GM12878 (cell line): ENCODE measurements around the gene CR2. TPM values are rescaled to one million over a fixed set of nuclear protein-coding genes. Genes with fewer than 3 reads are reported as not detected.

ENCODE experiments used
- ATAC-seq: fragments of 200-7000 bp; cut with Tn5 transposase; 3 replicates; pipeline ENCODE4 v1.9.1; 2020; ENCODE audit warnings: mild to moderate bottlenecking, moderate library complexity
- BruUV-seq: library from RNA; stranded (reverse); fragments of 400-500 nt; replicated peaks from 2 replicates; lab custom pipeline; 2021; lab: Mats Ljungman, UMichigan
- CTCF ChIA-PET: fragments of 300-600 bp; sonication (Branson Sonifier 250); formaldehyde crosslinking; extraction: SDS; loops from one replicate; lab custom pipeline; 2021; ENCODE audit warnings: inconsistent platforms; lab: Yijun Ruan, JAX
- POLR2A ChIA-PET: fragments of 350-600 bp; formaldehyde crosslinking; extraction: SDS; loops from one replicate; lab custom pipeline; 2021; ENCODE audit warnings: inconsistent platforms; lab: Charles Lee
- RAD21 ChIA-PET: fragments of 300-600 bp; sonication (Branson Sonifier 250); formaldehyde crosslinking; loops from one replicate; lab custom pipeline; 2023; ENCODE audit warnings: antibody characterized with exemption; ENCODE audit not compliant: unreplicated experiment; lab: Charles Lee
- SMC1A ChIA-PET: fragments of 300-600 bp; sonication (Branson Sonifier 250); formaldehyde crosslinking; loops from one replicate; lab custom pipeline; 2023; ENCODE audit not compliant: unreplicated experiment, uncharacterized antibody; lab: Charles Lee
- DNase-seq: peaks from one replicate; pipeline ENCODE4 v3.0.0-alpha.2; 2011; ENCODE audit warnings: low read depth, low spot score
- FAIRE-seq: peaks from 3 replicates; lab custom pipeline; 2011; peaks lifted over from hg19 to GRCh38; lab: Jason Lieb, UNC
- H2AFZ ChIP-seq: 2 replicates; pipeline ENCODE4 v1.6.0; 2011; ENCODE audit warnings: low read depth, low read length, control low read depth; ENCODE audit not compliant: control insufficient read depth
- H3K27ac ChIP-seq: 2 replicates; pipeline ENCODE4 v1.5.1; 2011; ENCODE audit warnings: control low read depth; ENCODE audit not compliant: control insufficient read depth, insufficient read depth
- H3K27me3 ChIP-seq, 2 experiments: replicated peaks in 1 of 2; 2 replicates each; pipeline versions ENCODE4 v1.6.0 to v1.6.1; 2011; ENCODE audit warnings: low read length in 1 of 2; ENCODE audit not compliant: control insufficient read depth in 2 of 2, insufficient read depth in 2 of 2
- H3K36me3 ChIP-seq, 2 experiments: 2 replicates each; pipeline ENCODE4 v1.5.1; 2011; ENCODE audit warnings: low read length in 1 of 2; ENCODE audit not compliant: control insufficient read depth in 2 of 2, insufficient read depth in 2 of 2
- H3K4me1 ChIP-seq: 2 replicates; pipeline ENCODE4 v1.6.1; 2011; ENCODE audit warnings: mild to moderate bottlenecking, low read length, moderate library complexity, mixed read lengths; ENCODE audit not compliant: control insufficient read depth, insufficient read depth
- H3K4me2 ChIP-seq: 2 replicates; pipeline ENCODE4 v1.6.0; 2011; ENCODE audit warnings: control low read depth; ENCODE audit not compliant: control insufficient read depth, insufficient read depth
- H3K4me3 ChIP-seq: fragments of 200-600 bp; sonication (generic); 2 replicates; pipeline ENCODE4 v1.5.1; 2016
- H3K79me2 ChIP-seq: 2 replicates; pipeline ENCODE4 v1.6.0; 2011; ENCODE audit warnings: low read length; ENCODE audit not compliant: control insufficient read depth, insufficient read depth
- H3K9ac ChIP-seq: 2 replicates; pipeline ENCODE4 v1.8.0; 2011; ENCODE audit warnings: low read length, control low read depth, mixed read lengths; ENCODE audit not compliant: control insufficient read depth, insufficient read depth
- H3K9me3 ChIP-seq: replicated peaks from 3 replicates; pipeline ENCODE4 v1.5.1; 2011; ENCODE audit warnings: mild to moderate bottlenecking, low read length; ENCODE audit not compliant: control insufficient read depth, insufficient read depth
- H4K20me1 ChIP-seq: 2 replicates; pipeline ENCODE4 v1.6.0; 2011; ENCODE audit not compliant: control insufficient read depth, insufficient read depth
- BHLHE40 ChIP-seq, 2 experiments: fragments of 450-650 bp in 1 of 2; IDR thresholded peaks; 2 replicates each; pipeline ENCODE4 v1.6.1; 2011 to 2017; ENCODE audit warnings: low read depth in 2 of 2, borderline replicate concordance in 1 of 2, improper control_type of control experiment in 1 of 2, low read length in 1 of 2, mild to moderate bottlenecking in 1 of 2
- BRCA1 ChIP-seq: IDR thresholded peaks from 2 replicates; pipeline ENCODE4 v1.6.1; 2011; ENCODE audit warnings: low read depth, low read length, improper control_type of control experiment
- CREB1 ChIP-seq: IDR thresholded peaks from 2 replicates; pipeline ENCODE4 v1.6.1; 2012; ENCODE audit warnings: low read depth, mild to moderate bottlenecking, inconsistent platforms
- KLF5 ChIP-seq: fragments of 450-650 bp; IDR thresholded peaks from 2 replicates; pipeline ENCODE4 v1.6.1; 2014; ENCODE audit warnings: mild to moderate bottlenecking; ENCODE audit not compliant: partially characterized antibody
- ZBED1 ChIP-seq: IDR thresholded peaks from 2 replicates; pipeline ENCODE4 v1.6.1; 2016; ENCODE audit warnings: borderline replicate concordance
- WGBS: methylation state at CpG from one replicate; pipeline ENCODE4 v1.1.6; 2016; ENCODE audit warnings: low lambda C conversion rate; ENCODE audit not compliant: insufficient replicate concordance, insufficient coverage; ENCODE audit errors: missing lambda C conversion rate; 5-methylcytosine and 5-hydroxymethylcytosine counted together
- in situ Hi-C: fragments of 300-500 bp; cut with MboI; formaldehyde crosslinking; loops from 9 replicates; pipeline ENCODE4 v1.14.3; 2018; ENCODE audit warnings: mixed read lengths
- intact Hi-C: fragments of 100-400 bp; cut with micrococcal nuclease; formaldehyde crosslinking; loops from one replicate; pipeline ENCODE4 v1.14.2; 2022; ENCODE audit not compliant: unreplicated experiment
- polyA plus RNA-seq, 11 experiments: library from polyadenylated mRNA; depleted of rRNA in 4 of 11; unstranded in 6 of 11; stranded (reverse) in 5 of 11; fragments of >200 nt; fragmentation: Nextera tagmentation in 4 of 11; fragmentation: Illumina TruSeq in 1 of 11; extraction: Ambion mirVana in 4 of 11; extraction: Trizol in 1 of 11; gene quantifications; 1 replicate in 1 of 11; 2 replicates in 10 of 11; pipeline versions ENCODE4 v1.2.1 to v1.2.3, GENCODE V29; 2011 to 2016; ENCODE audit warnings: inconsistent platforms in 2 of 11, missing spikeins in 2 of 11, low read depth in 1 of 11
- total RNA-seq, 4 experiments: library from RNA; depleted of rRNA in 3 of 4; stranded (reverse); fragments of >200 nt in 3 of 4; fragmentation: Illumina TruSeq in 1 of 4; extraction: Trizol in 1 of 4; gene quantifications; 2 replicates each; pipeline versions ENCODE4 v1.2.1 to v1.2.3, GENCODE V29; 2013 to 2021
- TF ChIP-seq, protein P1 (sequence below): IDR thresholded peaks from 2 replicates; pipeline ENCODE4 v1.6.1; 2011; ENCODE audit warnings: borderline replicate concordance, low read depth, mild to moderate bottlenecking, moderate library complexity, low read length; ENCODE audit not compliant: insufficient read depth, poor library complexity, severe bottlenecking

Gene CR2
- total and polyA plus RNA-seq, 10 of the 15 experiments (the other 5 are each of a cell fraction or from before 2014, with no cell fraction given) = 2.2 to 72.8 (median 50.6) TPM

DNA sequence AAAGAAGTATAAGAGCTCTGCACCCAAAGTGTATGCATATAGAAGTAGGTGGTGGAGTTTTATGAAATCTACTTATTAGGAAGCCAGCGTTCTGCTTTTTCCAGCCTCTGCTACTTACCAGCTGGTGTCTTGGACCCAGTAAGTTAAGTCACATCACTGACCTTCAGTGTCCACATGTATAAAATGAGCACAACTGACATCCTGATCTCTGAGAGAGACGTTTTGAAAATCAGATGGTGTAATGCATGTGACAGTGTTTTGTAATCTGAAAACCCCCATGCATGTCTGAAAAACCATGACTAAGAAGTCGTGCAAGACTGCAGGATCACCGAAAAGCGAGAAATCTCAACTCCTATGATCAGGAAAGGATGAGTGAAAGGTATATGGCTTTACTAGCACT lies 43.8 kb downstream of the CR2 start:
- Histone ChIP-seq H3K9me3 (no peaks in the 10 kb centered on the region), H3K36me3 (no peaks in the 10 kb centered on the region), H3K27me3 (no peaks in the 10 kb centered on the region; a peak in 1 of 4 replicates), H3K4me3 (peak overlapping the region; percentile 57; the same call in 1 of the 2 replicates)
- RAD21 ChIA-PET = interaction anchor here (0.7 to 3.1 kb wide), 7 partner anchors 42 to 451 kb away, joined by 3 to 29 read pairs (median 3); partner anchors contain the start of genes CD55 and CR2
- SMC1A ChIA-PET = interaction anchor here (0.6 to 5.0 kb wide), 12 partner anchors 8 to 449 kb away, joined by 3 to 53 read pairs (median 4); partner anchors contain the start of gene CR2
- no TSS peak for BruUV-seq
- 1% methylated on average over 5 of the region's 5 CpGs for WGBS
- intact Hi-C loops = loop anchor here (1.0 to 10.0 kb wide), 3 partner anchors 43 to 448 kb away; partner anchors contain the start of genes CD55 and CR2
- FAIRE-seq = no peak
- CTCF ChIA-PET = interaction anchor here (0.6 to 3.2 kb wide), 18 partner anchors 16 to 562 kb away, joined by 3 to 46 read pairs (median 4); partner anchors contain the start of genes CR2 and PFKFB2
- TF ChIP-seq BRCA1 (no peak), BHLHE40 (IDR thresholded peaks at IDR 0.05; ENCODE audit: borderline replicate concordance in 1 of 2, low read depth in 2 of 2, low read length in 1 of 2) (peak in 1 of 2 experiments; percentile 43; a peak in 1 of 4 replicates), ZBED1 (no peak), CREB1 (peak; percentile 12; the same call in 1 of the 2 replicates), KLF5 (no peak)
- TF ChIP-seq, protein P1, sequence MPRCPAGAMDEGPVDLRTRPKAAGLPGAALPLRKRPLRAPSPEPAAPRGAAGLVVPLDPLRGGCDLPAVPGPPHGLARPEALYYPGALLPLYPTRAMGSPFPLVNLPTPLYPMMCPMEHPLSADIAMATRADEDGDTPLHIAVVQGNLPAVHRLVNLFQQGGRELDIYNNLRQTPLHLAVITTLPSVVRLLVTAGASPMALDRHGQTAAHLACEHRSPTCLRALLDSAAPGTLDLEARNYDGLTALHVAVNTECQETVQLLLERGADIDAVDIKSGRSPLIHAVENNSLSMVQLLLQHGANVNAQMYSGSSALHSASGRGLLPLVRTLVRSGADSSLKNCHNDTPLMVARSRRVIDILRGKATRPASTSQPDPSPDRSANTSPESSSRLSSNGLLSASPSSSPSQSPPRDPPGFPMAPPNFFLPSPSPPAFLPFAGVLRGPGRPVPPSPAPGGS = no peak
- TF ChIP-seq, all 136 proteins: peak for 2
- POLR2A ChIA-PET = interaction anchor here (0.9 to 1.2 kb wide), 3 partner anchors 44 to 177 kb away, joined by 3 read pairs; partner anchors contain the start of genes CD55 and CR2
- Histone ChIP-seq H3K9ac (no peak overlapping the region), H3K27ac (no peak overlapping the region), H3K4me2 (peak overlapping the region; percentile 40; the same call in 1 of the 2 replicates), H2AFZ (0 out of 2 replicates have a peak overlapping the region, but pooled peaks have one; percentile 40), H3K4me1 (peaks cover 6% of the 10 kb centered on the region), H3K79me2 (peaks cover 6% of the 10 kb centered on the region), H4K20me1 (no peaks in the 10 kb centered on the region)
- DNase-seq = no peak
- in situ Hi-C loops = loop anchor here (5.0 kb wide), 2 partner anchors 81 to 411 kb away; partner anchors contain the start of gene C4BPB
- ATAC-seq = peak; percentile 9; the same call in 2 of the 3 replicates
